AG04449 (cell line): ENCODE results near the gene TAF9.

Experiments
- CTCF ChIA-PET: fragments of 350-600 bp; formaldehyde crosslinking; extraction: SDS; loops from one replicate; lab custom pipeline; 2021; ENCODE audit warnings: antibody characterized with exemption; lab: Yijun Ruan, JAX
- POLR2A ChIA-PET: fragments of 400-600, 350-600 bp; formaldehyde crosslinking; extraction: SDS; loops from one replicate; lab custom pipeline; 2020; ENCODE audit warnings: antibody characterized with exemption, inconsistent platforms; lab: Yijun Ruan, JAX
- DNase-seq: peaks from one replicate; pipeline ENCODE4 v3.0.0-alpha.2; 2010; ENCODE audit warnings: low read depth, low spot score
- H3K4me3 ChIP-seq: 2 replicates; pipeline ENCODE4 v1.5.1; 2011; ENCODE audit warnings: low read depth, mild to moderate bottlenecking, control low read depth, low read length
- TF ChIP-seq, protein P1 (sequence below): IDR thresholded peaks from one replicate; pipeline ENCODE4 v1.5.1; 2011; ENCODE audit warnings: mild to moderate bottlenecking, moderate library complexity, low read length, control low read depth, inconsistent platforms; ENCODE audit not compliant: insufficient read depth; ENCODE audit errors: missing control alignments

TAF9 gene

GRCh38 chr5:69367697-69368279 lies 1.5 kb downstream of the TAF9 start:
- no peak for DNase-seq
- TF ChIP-seq, protein P1, sequence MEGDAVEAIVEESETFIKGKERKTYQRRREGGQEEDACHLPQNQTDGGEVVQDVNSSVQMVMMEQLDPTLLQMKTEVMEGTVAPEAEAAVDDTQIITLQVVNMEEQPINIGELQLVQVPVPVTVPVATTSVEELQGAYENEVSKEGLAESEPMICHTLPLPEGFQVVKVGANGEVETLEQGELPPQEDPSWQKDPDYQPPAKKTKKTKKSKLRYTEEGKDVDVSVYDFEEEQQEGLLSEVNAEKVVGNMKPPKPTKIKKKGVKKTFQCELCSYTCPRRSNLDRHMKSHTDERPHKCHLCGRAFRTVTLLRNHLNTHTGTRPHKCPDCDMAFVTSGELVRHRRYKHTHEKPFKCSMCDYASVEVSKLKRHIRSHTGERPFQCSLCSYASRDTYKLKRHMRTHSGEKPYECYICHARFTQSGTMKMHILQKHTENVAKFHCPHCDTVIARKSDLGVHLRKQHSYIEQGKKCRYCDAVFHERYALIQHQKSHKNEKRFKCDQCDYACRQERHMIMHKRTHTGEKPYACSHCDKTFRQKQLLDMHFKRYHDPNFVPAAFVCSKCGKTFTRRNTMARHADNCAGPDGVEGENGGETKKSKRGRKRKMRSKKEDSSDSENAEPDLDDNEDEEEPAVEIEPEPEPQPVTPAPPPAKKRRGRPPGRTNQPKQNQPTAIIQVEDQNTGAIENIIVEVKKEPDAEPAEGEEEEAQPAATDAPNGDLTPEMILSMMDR = no peak
- POLR2A ChIA-PET = no interaction called here

DNA sequence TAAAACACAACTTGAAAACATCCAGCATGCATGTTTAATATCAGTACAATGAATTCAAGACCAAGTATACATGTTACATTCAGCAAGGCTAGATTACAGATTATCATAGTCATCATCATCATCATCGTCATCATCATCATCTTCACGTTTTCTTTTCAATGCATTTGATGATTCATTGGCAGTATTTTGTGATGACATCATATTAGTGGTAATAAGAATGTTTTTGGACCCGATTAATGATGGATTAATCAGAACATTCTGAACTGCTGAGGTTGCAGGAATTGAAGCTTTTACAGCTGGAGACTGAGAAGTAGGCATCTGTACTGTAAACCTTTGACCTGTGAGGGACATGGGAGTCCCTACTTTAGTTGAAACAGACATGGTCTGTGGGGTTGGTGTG lies 4.5 kb downstream of the TAF9 start:
- CTCF ChIA-PET = interaction anchor here (1.0 to 1.2 kb wide), 3 partner anchors 30 to 271 kb away, joined by 3 read pairs; partner anchors contain the start of gene SLC30A5
- DNase-seq = no peak

More at GRCh38 chr5:69367697-69368279, 1.5 kb downstream of the TAF9 start:
- peak overlapping the region; percentile 90 for H3K4me3 ChIP-seq
- CTCF ChIA-PET = interaction anchor here (0.8 to 1.3 kb wide), 3 partner anchors 8 to 274 kb away, joined by 3 to 7 read pairs (median 3); partner anchors contain the start of gene SLC30A5

GRCh38 chr5:69364414-69364813 lies 4.9 kb downstream of the TAF9 start:
- ChIA-PET CTCF (interaction anchor here (1.0 kb wide), 2 partner anchors 30 to 198 kb away, joined by 3 read pairs; no protein-coding TSS in a partner anchor), POLR2A (no interaction called here)
- H3K4me3 ChIP-seq = no peak overlapping the region
- TF ChIP-seq, protein P1 = peak; percentile 18
- DNase-seq = no peak

More for the DNA sequence above, 4.5 kb downstream of the TAF9 start:
- H3K4me3 ChIP-seq = no peak overlapping the region
- POLR2A ChIA-PET = interaction anchor here (0.6 kb wide), 1 partner anchor 165 kb away, joined by 3 read pairs; no protein-coding TSS in a partner anchor
- TF ChIP-seq, protein P1 = no peak

GRCh38 chr5:69360442-69360841 lies 8.9 kb downstream of the TAF9 start:
- CTCF ChIA-PET = interaction anchor here (0.6 kb wide), 1 partner anchor 267 kb away, joined by 3 read pairs; no protein-coding TSS in a partner anchor
- POLR2A ChIA-PET = no interaction called here
- H3K4me3 ChIP-seq = no peak overlapping the region
- TF ChIP-seq, protein P1 = no peak
- no peak for DNase-seq

DNA sequence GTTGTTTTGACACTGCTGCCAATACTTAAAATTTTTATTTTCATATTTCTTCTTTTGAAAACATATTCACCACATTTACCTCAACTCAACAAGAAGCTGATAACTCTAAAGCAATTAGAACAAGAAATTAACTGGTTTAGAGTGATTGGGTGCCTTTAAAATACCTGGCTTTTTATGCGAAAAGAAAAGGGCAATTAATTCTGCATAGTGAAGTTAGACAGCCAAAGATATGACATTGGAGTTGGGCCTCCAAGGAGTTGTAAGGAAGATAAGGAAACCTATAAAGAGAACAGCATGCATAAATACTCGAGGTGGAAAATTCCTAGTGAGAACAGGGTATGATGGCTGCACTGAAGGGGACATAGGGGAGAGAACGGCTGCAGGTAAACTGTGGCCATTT lies 9.6 kb downstream of the TAF9 start:
- H3K4me3 ChIP-seq = no peak overlapping the region
- TF ChIP-seq, protein P1 = no peak
- DNase-seq = no peak
- CTCF ChIA-PET = interaction anchor here (0.8 to 1.2 kb wide), 2 partner anchors 8 to 14 kb away, joined by 3 to 4 read pairs; no protein-coding TSS in a partner anchor
- POLR2A ChIA-PET = interaction anchor here (0.6 kb wide), 1 partner anchor 10 kb away, joined by 3 read pairs; the partner anchor contains the start of gene RAD17

GRCh38 chr5:69350664-69351063 lies 18.7 kb downstream of the TAF9 start:
- no peak for DNase-seq
- POLR2A ChIA-PET = no interaction called here
- TF ChIP-seq, protein P1 = no peak
- CTCF ChIA-PET = no interaction called here
- H3K4me3 ChIP-seq = no peak overlapping the region
